Measurements from ENCODE around the gene BIN2. TPM values are rescaled to one million over a fixed set of nuclear protein-coding genes. Genes with fewer than 3 reads are reported as not detected.
A peak's percentile ranks its signal among the peaks of the same experiment; 100 is the strongest.

BIN2 gene
- total and polyA plus RNA-seq, 9 of the 15 experiments (the other 6 are each of a cell fraction or from before 2014, with no cell fraction given): 0.04 to 0.39 (median 0.25) TPM; not detected in 1

DNA sequence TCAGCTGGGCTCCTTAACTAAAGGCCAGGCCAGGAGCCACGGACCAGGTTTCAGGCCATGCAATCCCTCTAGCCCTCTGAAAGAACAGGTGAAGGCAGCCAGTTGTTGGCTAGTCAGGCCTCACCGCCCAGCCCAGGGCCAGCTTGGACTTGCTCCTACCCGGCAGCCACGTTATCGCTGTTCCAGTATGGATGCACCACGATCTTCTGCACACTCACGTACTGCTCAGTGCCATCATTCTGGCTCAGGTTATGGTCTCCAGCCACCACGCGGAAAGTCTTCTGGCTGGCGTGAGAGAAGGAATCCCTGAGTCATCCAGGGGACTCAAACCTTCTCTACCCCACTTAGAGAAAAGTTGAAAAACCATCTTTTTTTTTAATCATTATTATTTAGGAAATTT is 18.4 kb upstream of the BIN2 start:
- FAIRE-seq: peak; percentile 15
- ChIA-PET POLR2A (interaction anchor here (1.0 to 1.2 kb wide), 2 partner anchors 259 to 294 kb away, joined by 3 to 4 read pairs; partner anchors contain the start of gene CSRNP2), CTCF (ENCODE audit: low intra/inter-chr PET ratio) (interaction anchor here (0.7 to 2.6 kb wide), 5 partner anchors 73 to 1209 kb away, joined by 3 to 34 read pairs (median 5); partner anchors contain the start of gene SMAGP)
- no peak for TF ChIP-seq ZMIZ1 (IDR thresholded peaks at IDR 0.05; ENCODE audit: low read depth in 2 of 2, low read length in 2 of 2)
- TF ChIP-seq, protein P1, sequence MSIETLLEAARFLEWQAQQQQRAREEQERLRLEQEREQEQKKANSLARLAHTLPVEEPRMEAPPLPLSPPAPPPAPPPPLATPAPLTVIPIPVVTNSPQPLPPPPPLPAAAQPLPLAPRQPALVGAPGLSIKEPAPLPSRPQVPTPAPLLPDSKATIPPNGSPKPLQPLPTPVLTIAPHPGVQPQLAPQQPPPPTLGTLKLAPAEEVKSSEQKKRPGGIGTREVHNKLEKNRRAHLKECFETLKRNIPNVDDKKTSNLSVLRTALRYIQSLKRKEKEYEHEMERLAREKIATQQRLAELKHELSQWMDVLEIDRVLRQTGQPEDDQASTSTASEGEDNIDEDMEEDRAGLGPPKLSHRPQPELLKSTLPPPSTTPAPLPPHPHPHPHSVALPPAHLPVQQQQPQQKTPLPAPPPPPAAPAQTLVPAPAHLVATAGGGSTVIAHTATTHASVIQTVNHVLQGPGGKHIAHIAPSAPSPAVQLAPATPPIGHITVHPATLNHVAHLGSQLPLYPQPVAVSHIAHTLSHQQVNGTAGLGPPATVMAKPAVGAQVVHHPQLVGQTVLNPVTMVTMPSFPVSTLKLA (conservative IDR thresholded peaks at IDR 0.05): no peak
- no peak for TF ChIP-seq TBP (optimal IDR thresholded peaks at IDR 0.05; ENCODE audit: low read depth, low read length)
- no peak for TF ChIP-seq BMI1 (IDR thresholded peaks at IDR 0.05; ENCODE audit: low read length)
- TF ChIP-seq FOXP1 (CRISPR knock-in tag; IDR thresholded peaks at IDR 0.05): no peak
- TF ChIP-seq, protein P2, sequence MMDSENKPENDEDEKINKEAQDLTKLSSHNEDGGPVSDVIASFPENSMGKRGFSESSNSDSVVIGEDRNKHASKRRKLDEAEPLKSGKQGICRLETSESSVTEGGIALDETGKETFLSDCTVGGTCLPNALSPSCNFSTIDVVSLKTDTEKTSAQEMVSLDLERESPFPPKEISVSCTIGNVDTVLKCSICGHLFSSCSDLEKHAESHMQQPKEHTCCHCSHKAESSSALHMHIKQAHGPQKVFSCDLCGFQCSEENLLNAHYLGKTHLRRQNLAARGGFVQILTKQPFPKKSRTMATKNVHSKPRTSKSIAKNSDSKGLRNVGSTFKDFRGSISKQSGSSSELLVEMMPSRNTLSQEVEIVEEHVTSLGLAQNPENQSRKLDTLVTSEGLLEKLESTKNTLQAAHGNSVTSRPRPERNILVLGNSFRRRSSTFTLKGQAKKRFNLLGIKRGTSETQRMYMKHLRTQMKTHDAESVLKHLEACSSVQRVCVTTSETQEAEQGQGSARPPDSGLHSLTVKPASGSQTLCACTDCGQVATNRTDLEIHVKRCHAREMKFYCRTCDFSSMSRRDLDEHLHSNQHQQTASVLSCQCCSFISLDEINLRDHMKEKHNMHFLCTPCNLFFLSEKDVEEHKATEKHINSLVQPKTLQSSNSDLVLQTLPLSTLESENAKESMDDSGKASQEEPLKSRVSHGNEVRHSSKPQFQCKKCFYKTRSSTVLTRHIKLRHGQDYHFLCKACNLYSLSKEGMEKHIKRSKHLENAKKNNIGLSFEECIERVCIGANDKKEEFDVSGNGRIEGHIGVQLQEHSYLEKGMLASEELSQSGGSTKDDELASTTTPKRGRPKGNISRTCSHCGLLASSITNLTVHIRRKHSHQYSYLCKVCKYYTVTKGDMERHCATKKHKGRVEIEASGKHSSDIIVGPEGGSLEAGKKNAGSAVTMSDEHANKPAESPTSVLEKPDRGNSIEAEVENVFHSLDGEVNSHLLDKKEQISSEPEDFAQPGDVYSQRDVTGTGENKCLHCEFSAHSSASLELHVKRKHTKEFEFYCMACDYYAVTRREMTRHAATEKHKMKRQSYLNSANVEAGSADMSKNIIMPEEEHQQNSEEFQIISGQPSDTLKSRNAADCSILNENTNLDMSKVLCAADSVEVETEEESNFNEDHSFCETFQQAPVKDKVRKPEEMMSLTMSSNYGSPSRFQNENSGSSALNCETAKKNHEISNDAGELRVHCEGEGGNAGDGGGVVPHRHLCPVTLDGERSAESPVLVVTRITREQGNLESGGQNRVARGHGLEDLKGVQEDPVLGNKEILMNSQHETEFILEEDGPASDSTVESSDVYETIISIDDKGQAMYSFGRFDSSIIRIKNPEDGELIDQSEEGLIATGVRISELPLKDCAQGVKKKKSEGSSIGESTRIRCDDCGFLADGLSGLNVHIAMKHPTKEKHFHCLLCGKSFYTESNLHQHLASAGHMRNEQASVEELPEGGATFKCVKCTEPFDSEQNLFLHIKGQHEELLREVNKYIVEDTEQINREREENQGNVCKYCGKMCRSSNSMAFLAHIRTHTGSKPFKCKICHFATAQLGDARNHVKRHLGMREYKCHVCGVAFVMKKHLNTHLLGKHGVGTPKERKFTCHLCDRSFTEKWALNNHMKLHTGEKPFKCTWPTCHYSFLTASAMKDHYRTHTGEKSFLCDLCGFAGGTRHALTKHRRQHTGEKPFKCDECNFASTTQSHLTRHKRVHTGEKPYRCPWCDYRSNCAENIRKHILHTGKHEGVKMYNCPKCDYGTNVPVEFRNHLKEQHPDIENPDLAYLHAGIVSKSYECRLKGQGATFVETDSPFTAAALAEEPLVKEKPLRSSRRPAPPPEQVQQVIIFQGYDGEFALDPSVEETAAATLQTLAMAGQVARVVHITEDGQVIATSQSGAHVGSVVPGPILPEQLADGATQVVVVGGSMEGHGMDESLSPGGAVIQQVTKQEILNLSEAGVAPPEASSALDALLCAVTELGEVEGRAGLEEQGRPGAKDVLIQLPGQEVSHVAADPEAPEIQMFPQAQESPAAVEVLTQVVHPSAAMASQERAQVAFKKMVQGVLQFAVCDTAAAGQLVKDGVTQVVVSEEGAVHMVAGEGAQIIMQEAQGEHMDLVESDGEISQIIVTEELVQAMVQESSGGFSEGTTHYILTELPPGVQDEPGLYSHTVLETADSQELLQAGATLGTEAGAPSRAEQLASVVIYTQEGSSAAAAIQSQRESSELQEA (IDR thresholded peaks at IDR 0.05; ENCODE audit: low read depth): no peak
- no peak for TF ChIP-seq KLF13 (tag; IDR thresholded peaks at IDR 0.05; ENCODE audit: borderline replicate concordance, low read depth)
- TF ChIP-seq CBX2 (IDR thresholded peaks at IDR 0.05; ENCODE audit: insufficient read depth, low read length, poor library complexity, severe bottlenecking): no peak

More for the DNA sequence above, 18.4 kb upstream of the BIN2 start:
- Histone ChIP-seq H3K4me1 (replicated peaks in 1 of 2; ENCODE audit: control insufficient read depth in 2 of 2, insufficient read depth in 2 of 2, low read length in 2 of 2) (peaks cover 10 to 14% of the 10 kb centered on the region in 2 experiments; a peak in 4 of 5 replicates), H3K27ac (ENCODE audit: extremely low read depth, low read depth, low read length) (no peak overlapping the region), H3K27me3 (ENCODE audit: control insufficient read depth in 2 of 2, insufficient read depth in 2 of 2, low read length in 2 of 2) (no peaks in the 10 kb centered on the region), H3K9me1 (ENCODE audit: control insufficient read depth, insufficient read depth, low read length) (no peaks in the 10 kb centered on the region), H3K9me3 (replicated peaks; ENCODE audit: control insufficient read depth, insufficient read depth, low read depth, low read length) (no peaks in the 10 kb centered on the region), H2AFZ (ENCODE audit: low read depth, low read length) (peak overlapping the region; percentile 25; the same call in 1 of the 2 replicates), H3K79me2 (ENCODE audit: control insufficient read depth, insufficient read depth, low read length) (no peaks in the 10 kb centered on the region), H3K4me3 (no peak overlapping the region), H3K36me3 (ENCODE audit: control insufficient read depth, insufficient read depth, low read length) (no peaks in the 10 kb centered on the region), H3K4me2 (ENCODE audit: insufficient read depth, low read length) (no peak overlapping the region), H4K20me1 (replicated peaks; ENCODE audit: control insufficient read depth, insufficient read depth, low read length) (no peaks in the 10 kb centered on the region), H3K9ac (ENCODE audit: insufficient read depth in 1 of 2, low read depth in 2 of 2, low read length in 2 of 2) (peak overlapping the region in 1 of 2 experiments; percentile 78; a peak in 1 of 4 replicates)
- 76% methylated on average over 9 of the region's 10 CpGs for WGBS (ENCODE audit: insufficient coverage, low coverage, missing lambda C conversion rate)
- ATAC-seq (no peak), DNase-seq (ENCODE audit: extremely low read depth in 1 of 4, low spot score in 3 of 4) (no peak)
- intact Hi-C loops (cut with micrococcal nuclease) (loop anchor here (5.0 kb wide), 3 partner anchors 35 to 575 kb away; no protein-coding TSS in a partner anchor), in situ Hi-C loops (cut with MboI) (loop anchor here (5.0 kb wide), 1 partner anchor 75 kb away; no protein-coding TSS in a partner anchor)
- BruUV-seq (replicated peaks): no TSS peak

Measured in K562 (cell line).